OCI-LY1 (cell line): ENCODE data around the gene CHRM4.

Experiments
- EZH2 ChIP-seq: fragments of 200-600 bp; sonication (generic), shearing (Covaris generic); IDR thresholded peaks from 2 replicates; pipeline ENCODE4 v1.8.0; 2017; ENCODE audit warnings: borderline replicate concordance, mixed run types, mild to moderate bottlenecking, antibody characterized with exemption, low read length, moderate library complexity, mixed read lengths
- TF ChIP-seq, protein P1 (sequence below): fragments of 200-600 bp; sonication (generic), shearing (Covaris generic); IDR thresholded peaks from 2 replicates; pipeline ENCODE4 v1.5.1; 2017; ENCODE audit warnings: mild to moderate bottlenecking, antibody characterized with exemption, low read length, moderate library complexity, mixed read lengths

DNA sequence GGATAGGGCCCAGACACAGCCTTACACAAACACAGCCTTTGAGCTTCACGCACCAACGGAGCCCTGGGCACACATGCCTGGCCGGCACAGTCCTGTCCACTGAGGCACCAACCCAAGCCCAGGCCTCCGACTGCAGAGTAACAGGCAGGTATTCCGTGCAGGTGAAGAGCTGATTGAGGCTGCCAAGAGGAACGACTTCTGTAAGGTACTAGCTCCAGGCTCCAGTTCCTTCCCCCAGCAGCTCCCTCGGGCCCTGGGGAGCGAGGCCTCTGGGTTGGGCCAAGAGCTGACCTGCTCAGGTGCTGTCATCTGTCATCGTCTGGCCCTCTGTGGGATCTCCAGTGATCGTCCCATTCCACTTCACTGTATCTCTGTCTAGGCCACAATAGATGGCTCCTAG is 13.3 kb downstream of the CHRM4 start:
- TF ChIP-seq EZH2, result no peak
- TF ChIP-seq, protein P1, sequence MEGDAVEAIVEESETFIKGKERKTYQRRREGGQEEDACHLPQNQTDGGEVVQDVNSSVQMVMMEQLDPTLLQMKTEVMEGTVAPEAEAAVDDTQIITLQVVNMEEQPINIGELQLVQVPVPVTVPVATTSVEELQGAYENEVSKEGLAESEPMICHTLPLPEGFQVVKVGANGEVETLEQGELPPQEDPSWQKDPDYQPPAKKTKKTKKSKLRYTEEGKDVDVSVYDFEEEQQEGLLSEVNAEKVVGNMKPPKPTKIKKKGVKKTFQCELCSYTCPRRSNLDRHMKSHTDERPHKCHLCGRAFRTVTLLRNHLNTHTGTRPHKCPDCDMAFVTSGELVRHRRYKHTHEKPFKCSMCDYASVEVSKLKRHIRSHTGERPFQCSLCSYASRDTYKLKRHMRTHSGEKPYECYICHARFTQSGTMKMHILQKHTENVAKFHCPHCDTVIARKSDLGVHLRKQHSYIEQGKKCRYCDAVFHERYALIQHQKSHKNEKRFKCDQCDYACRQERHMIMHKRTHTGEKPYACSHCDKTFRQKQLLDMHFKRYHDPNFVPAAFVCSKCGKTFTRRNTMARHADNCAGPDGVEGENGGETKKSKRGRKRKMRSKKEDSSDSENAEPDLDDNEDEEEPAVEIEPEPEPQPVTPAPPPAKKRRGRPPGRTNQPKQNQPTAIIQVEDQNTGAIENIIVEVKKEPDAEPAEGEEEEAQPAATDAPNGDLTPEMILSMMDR, result no peak
